ENCODE data around the gene CRTC1. TPM values are rescaled to one million over a fixed set of nuclear protein-coding genes. Genes with fewer than 3 reads are reported as not detected.
"Not testable (repeated sequence)": the region's sequence is repeated elsewhere in the genome, so short reads cannot be mapped to it uniquely, and the experiment has no call there.

Gene CRTC1
- total and polyA plus RNA-seq, 3 donors from 2014 or later: 15.6 to 32.1 (median 28.1) TPM

- intact Hi-C loops (cut with DNase I; ENCODE audit: low total_unique reads): no loop called here
- Histone ChIP-seq H3K4me3 (no peak overlapping the region), H3K27ac (no peak overlapping the region), H3K36me3 (ENCODE audit: low read depth, missing control alignments) (no peaks in the 10 kb centered on the region), H3K9me3 (no peaks in the 10 kb centered on the region), H3K27me3 (no peaks in the 10 kb centered on the region), H3K4me1 (peaks cover 9% of the 10 kb centered on the region)
- WGBS, 2 donors: 75 to 87% methylated on average over 13 of the region's 13 CpGs
- DNase-seq: no peak
- TF ChIP-seq CTCF (IDR thresholded peaks at IDR 0.05) (no peak), POLR2A (IDR thresholded peaks at IDR 0.05) (no peak)
These were observed 6.3 kb upstream of the CRTC1 start for GRCh38 chr19:18677156-18677555.

GRCh38 chr19:18680148-18680547 lies 3.3 kb upstream of the CRTC1 start:
- not testable (repeated sequence) for H3K27me3 ChIP-seq; H3K27ac ChIP-seq; H3K9me3 ChIP-seq; H3K36me3 ChIP-seq (ENCODE audit: low read depth, missing control alignments); DNase-seq; H3K4me3 ChIP-seq
- H3K4me1 ChIP-seq: peaks cover 15% of the 10 kb centered on the region
- WGBS, 2 donors: 95 to 96% methylated on average over 1 of the region's 1 CpG
- intact Hi-C loops (cut with DNase I; ENCODE audit: low total_unique reads): loop anchor here (10.0 kb wide), 1 partner anchor 85 kb away; no protein-coding TSS in a partner anchor

- 26% methylated on average over 8 of the region's 8 CpGs for WGBS, 2 donors
- intact Hi-C loops (cut with DNase I; ENCODE audit: low total_unique reads): loop anchor here (10.0 kb wide), 1 partner anchor 88 kb away; no protein-coding TSS in a partner anchor
- H3K27me3 ChIP-seq: no peaks in the 10 kb centered on the region
- DNase-seq: no peak
- H3K9me3 ChIP-seq: no peaks in the 10 kb centered on the region
- no peak for TF ChIP-seq POLR2A (IDR thresholded peaks at IDR 0.05)
- TF ChIP-seq CTCF (IDR thresholded peaks at IDR 0.05): no peak
- H3K4me3 ChIP-seq: peak overlapping the region; percentile 60 to 61
- peaks cover 14% of the 10 kb centered on the region for H3K4me1 ChIP-seq
- H3K36me3 ChIP-seq (ENCODE audit: low read depth, missing control alignments): no peaks in the 10 kb centered on the region
- H3K27ac ChIP-seq: peak overlapping the region in 1 of 2 donors; percentile 82
These were observed 722 bp upstream of the CRTC1 start for GRCh38 chr19:18682807-18683108.

- Histone ChIP-seq H3K27me3 (no peaks in the 10 kb centered on the region), H3K9me3 (no peaks in the 10 kb centered on the region), H3K27ac (no peak overlapping the region), H3K4me3 (peak overlapping the region; percentile 60 to 61), H3K36me3 (ENCODE audit: low read depth, missing control alignments) (no peaks in the 10 kb centered on the region), H3K4me1 (peaks cover 10% of the 10 kb centered on the region)
- DNase-seq: no peak
- intact Hi-C loops (cut with DNase I; ENCODE audit: low total_unique reads): loop anchor here (10.0 kb wide), 1 partner anchor 89 kb away; no protein-coding TSS in a partner anchor
- 0 to 14% methylated on average over 4 to 16 of the region's 16 CpGs for WGBS, 2 donors
- TF ChIP-seq POLR2A (IDR thresholded peaks at IDR 0.05): no peak
- TF ChIP-seq CTCF (IDR thresholded peaks at IDR 0.05): no peak
These were observed 620 bp downstream of the CRTC1 start for GRCh38 chr19:18683958-18684641.

GRCh38 chr19:18684642-18684993 lies 1.1 kb downstream of the CRTC1 start:
- H3K4me3 ChIP-seq: no peak overlapping the region
- DNase-seq: no peak
- no peaks in the 10 kb centered on the region for H3K27me3 ChIP-seq
- no peaks in the 10 kb centered on the region for H3K9me3 ChIP-seq
- intact Hi-C loops (cut with DNase I; ENCODE audit: low total_unique reads): loop anchor here (10.0 kb wide), 1 partner anchor 90 kb away; no protein-coding TSS in a partner anchor
- no peak overlapping the region for H3K27ac ChIP-seq
- peaks cover 10% of the 10 kb centered on the region for H3K4me1 ChIP-seq
- TF ChIP-seq CTCF (IDR thresholded peaks at IDR 0.05): no peak
- no peak for TF ChIP-seq POLR2A (IDR thresholded peaks at IDR 0.05)
- 50 to 78% methylated on average over 2 to 3 of the region's 3 CpGs for WGBS, 2 donors
- H3K36me3 ChIP-seq (ENCODE audit: low read depth, missing control alignments): no peaks in the 10 kb centered on the region
